Neuronal stem cell (in vitro differentiated cells): ENCODE measurements around the gene PTPRG.
"Not testable (repeated sequence)": the region's sequence is repeated elsewhere in the genome, so short reads cannot be mapped to it uniquely, and the experiment has no call there.

Source experiments
- DNase-seq: peaks from one replicate; pipeline ENCODE4 v3.0.0-alpha.2; 2013; ENCODE audit warnings: low spot score
- H2AFZ ChIP-seq: one replicate; pipeline ENCODE4 v1.6.1; 2013; ENCODE audit warnings: mild to moderate bottlenecking, low read length, inconsistent platforms
- H2AK5ac ChIP-seq: 2 replicates; pipeline ENCODE4 v1.6.1; 2013; ENCODE audit warnings: low read depth, mild to moderate bottlenecking, inconsistent platforms, low read length, moderate library complexity, mixed read lengths
- H2BK120ac ChIP-seq: 2 replicates; pipeline ENCODE4 v1.6.1; 2013; ENCODE audit warnings: low read depth, mild to moderate bottlenecking, inconsistent platforms, low read length, moderate library complexity, mixed read lengths
- H2BK12ac ChIP-seq: one replicate; pipeline ENCODE4 v1.6.1; 2013; ENCODE audit warnings: low read length, inconsistent platforms
- H2BK15ac ChIP-seq: 2 replicates; pipeline ENCODE4 v1.6.1; 2013; ENCODE audit warnings: mild to moderate bottlenecking, low read length, inconsistent platforms, mixed read lengths
- H2BK5ac ChIP-seq: one replicate; pipeline ENCODE4 v1.6.1; 2013; ENCODE audit warnings: inconsistent platforms, mild to moderate bottlenecking, low read length, moderate library complexity
- H3K14ac ChIP-seq: one replicate; pipeline ENCODE4 v1.6.1; 2013; ENCODE audit warnings: low read length, inconsistent platforms
- H3K18ac ChIP-seq: 2 replicates; pipeline ENCODE4 v1.6.1; 2013; ENCODE audit warnings: low read length, inconsistent platforms
- H3K23ac ChIP-seq: 2 replicates; pipeline ENCODE4 v1.6.1; 2013; ENCODE audit warnings: low read depth, mild to moderate bottlenecking, mixed read lengths, low read length, inconsistent platforms; ENCODE audit not compliant: poor library complexity
- H3K27ac ChIP-seq: replicated peaks from 3 replicates; pipeline ENCODE4 v1.5.1; 2013; ENCODE audit warnings: low read length, inconsistent platforms
- H3K27me3 ChIP-seq, 3 experiments: 2 replicates each; pipeline ENCODE4 v1.6.1; 2013; ENCODE audit warnings: low read length in 3 of 3, mild to moderate bottlenecking in 2 of 3, inconsistent platforms in 1 of 3, low read depth in 1 of 3, mixed read lengths in 1 of 3, moderate library complexity in 1 of 3; ENCODE audit not compliant: control insufficient read depth in 3 of 3, insufficient read depth in 3 of 3
- H3K36me3 ChIP-seq, 2 donors: replicated peaks in 1 of 2; 2 replicates each; pipeline ENCODE4 v1.6.1; 2013; ENCODE audit warnings: low read length in 2 of 2; ENCODE audit not compliant: control insufficient read depth in 2 of 2, insufficient read depth in 2 of 2
- H3K4ac ChIP-seq: 2 replicates; pipeline ENCODE4 v1.6.1; 2013; ENCODE audit warnings: inconsistent platforms, mild to moderate bottlenecking, low read length, moderate library complexity
- H3K4me1 ChIP-seq, 2 donors: 1 replicate in 1 of 2; 2 replicates in 1 of 2; pipeline ENCODE4 v1.6.1; 2013; ENCODE audit warnings: low read length in 2 of 2, low read depth in 1 of 2; ENCODE audit not compliant: control insufficient read depth in 2 of 2, insufficient read depth in 1 of 2
- H3K4me2 ChIP-seq: one replicate; pipeline ENCODE4 v1.6.1; 2013; ENCODE audit warnings: mild to moderate bottlenecking, low read length, inconsistent platforms; ENCODE audit not compliant: insufficient read depth, poor library complexity, severe bottlenecking
- H3K4me3 ChIP-seq, 2 donors: 2 replicates each; pipeline ENCODE4 v1.5.1; 2013; ENCODE audit warnings: low read length in 2 of 2, mild to moderate bottlenecking in 2 of 2, inconsistent platforms in 1 of 2, moderate library complexity in 1 of 2
- H3K79me1 ChIP-seq: one replicate; pipeline ENCODE4 v1.6.1; 2013; ENCODE audit warnings: low read depth, mild to moderate bottlenecking, inconsistent platforms, low read length, moderate library complexity
- H3K9ac ChIP-seq: one replicate; pipeline ENCODE4 v1.6.1; 2013; ENCODE audit warnings: mild to moderate bottlenecking, low read depth, low read length, inconsistent platforms; ENCODE audit not compliant: poor library complexity
- H3K9me3 ChIP-seq, 2 donors: replicated peaks in 1 of 2; 2 replicates each; pipeline versions ENCODE3 to v1.6.1; 2013; ENCODE audit warnings: low read length in 2 of 2, mild to moderate bottlenecking in 2 of 2, inconsistent platforms in 1 of 2, low read depth in 1 of 2, mixed read lengths in 1 of 2, moderate library complexity in 1 of 2; ENCODE audit not compliant: control insufficient read depth in 2 of 2, insufficient read depth in 1 of 2
- H4K8ac ChIP-seq: one replicate; pipeline ENCODE4 v1.6.1; 2013; ENCODE audit warnings: low read depth, mild to moderate bottlenecking, inconsistent platforms, low read length, moderate library complexity
- H4K91ac ChIP-seq: one replicate; pipeline ENCODE4 v1.6.1; 2013; ENCODE audit warnings: low read length, low read depth, mild to moderate bottlenecking, inconsistent platforms; ENCODE audit not compliant: poor library complexity
- WGBS, 2 donors: extraction: QIAGEN DNeasy Blood & Tissue Kit; methylation state at CpG; one replicate each; pipeline ENCODE4 v1.1.7; 2013; ENCODE audit warnings: missing lambda C conversion rate in 2 of 2, mixed read lengths in 1 of 2; ENCODE audit not compliant: insufficient read length in 2 of 2, insufficient replicate concordance in 1 of 2; ENCODE audit errors: extremely low coverage in 2 of 2; 5-methylcytosine and 5-hydroxymethylcytosine counted together

The PTPRG gene

DNA sequence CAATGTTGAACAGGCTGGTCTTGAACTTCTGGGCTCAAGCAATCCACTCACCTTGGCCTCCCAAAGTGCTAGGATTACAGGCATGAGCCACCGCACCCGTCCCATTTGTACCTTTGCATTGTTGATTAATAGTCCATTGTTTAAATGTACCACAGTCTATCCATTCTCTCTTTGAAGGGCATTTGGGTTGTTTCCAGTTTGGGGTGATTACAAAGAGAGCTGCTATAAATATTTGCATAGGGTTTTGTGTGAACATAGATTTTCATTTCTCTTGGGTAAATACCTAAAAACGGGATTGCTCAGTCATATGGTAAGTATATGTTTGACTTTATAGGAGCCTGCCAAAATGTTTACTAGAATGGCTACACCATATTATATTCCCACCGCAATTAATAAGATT, 13.7 kb upstream of the PTPRG start:
- H2BK12ac ChIP-seq = no peak overlapping the region
- no peak for DNase-seq
- no CpG with 5 or more reads among the region's 4 CpGs for WGBS, 2 donors
- H3K23ac ChIP-seq = no peak overlapping the region
- H4K91ac ChIP-seq = no peak overlapping the region
- H4K8ac ChIP-seq = no peak overlapping the region
- no peaks in the 10 kb centered on the region for H3K4me1 ChIP-seq
- peaks cover 0 to 3% of the 10 kb centered on the region in 2 donors for H3K9me3 ChIP-seq
- no peak overlapping the region for H3K14ac ChIP-seq
- no peak overlapping the region for H2AFZ ChIP-seq
- H2BK15ac ChIP-seq = no peak overlapping the region
- H3K36me3 ChIP-seq = no peaks in the 10 kb centered on the region
- H3K79me1 ChIP-seq = no peaks in the 10 kb centered on the region
- no peak overlapping the region for H3K9ac ChIP-seq
- no peak overlapping the region for H3K4ac ChIP-seq
- no peak overlapping the region for H2AK5ac ChIP-seq
- H3K4me3 ChIP-seq = no peak overlapping the region
- H3K27me3 ChIP-seq = peaks cover 0 to 55% (median 0%) of the 10 kb centered on the region in 3 experiments
- H2BK120ac ChIP-seq = no peak overlapping the region
- H3K18ac ChIP-seq = no peak overlapping the region
- H2BK5ac ChIP-seq = no peak overlapping the region
- H3K4me2 ChIP-seq = no peak overlapping the region
- H3K27ac ChIP-seq = no peak overlapping the region

DNA sequence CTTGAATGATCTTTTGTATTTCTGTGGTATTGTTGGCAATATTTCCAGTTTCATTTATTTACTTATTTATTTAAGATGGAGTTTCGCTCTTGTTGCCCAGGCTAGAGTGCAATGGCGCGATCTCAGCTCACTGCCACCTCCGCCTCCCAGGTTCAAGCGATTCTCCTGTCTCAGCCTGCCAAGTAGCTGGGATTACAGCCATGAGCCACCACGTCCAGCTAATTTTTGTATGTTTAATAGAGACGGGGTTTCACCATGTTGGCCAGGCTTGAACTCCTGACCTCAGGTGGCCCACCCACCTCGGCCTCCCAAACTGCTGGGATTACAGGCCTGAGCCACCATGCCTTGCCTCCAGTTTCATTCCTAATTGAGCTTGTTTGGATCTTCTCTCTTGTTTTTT, 8.7 kb upstream of the PTPRG start:
- not testable (repeated sequence) for H2AFZ ChIP-seq, H3K79me1 ChIP-seq, H2BK15ac ChIP-seq, H2BK12ac ChIP-seq, H3K23ac ChIP-seq, H3K27ac ChIP-seq, H3K9me3 ChIP-seq, H3K36me3 ChIP-seq, H3K4me3 ChIP-seq, H2BK120ac ChIP-seq, H4K8ac ChIP-seq, H3K9ac ChIP-seq, H3K4me2 ChIP-seq, H3K4ac ChIP-seq, H3K4me1 ChIP-seq, H2BK5ac ChIP-seq, H3K14ac ChIP-seq, H4K91ac ChIP-seq, H3K18ac ChIP-seq, H2AK5ac ChIP-seq, DNase-seq
- no CpG with 5 or more reads among the region's 8 CpGs for WGBS, 2 donors
- H3K27me3 ChIP-seq = peaks cover 0 to 31% (median 0%) of the 10 kb centered on the region in 3 experiments

DNA sequence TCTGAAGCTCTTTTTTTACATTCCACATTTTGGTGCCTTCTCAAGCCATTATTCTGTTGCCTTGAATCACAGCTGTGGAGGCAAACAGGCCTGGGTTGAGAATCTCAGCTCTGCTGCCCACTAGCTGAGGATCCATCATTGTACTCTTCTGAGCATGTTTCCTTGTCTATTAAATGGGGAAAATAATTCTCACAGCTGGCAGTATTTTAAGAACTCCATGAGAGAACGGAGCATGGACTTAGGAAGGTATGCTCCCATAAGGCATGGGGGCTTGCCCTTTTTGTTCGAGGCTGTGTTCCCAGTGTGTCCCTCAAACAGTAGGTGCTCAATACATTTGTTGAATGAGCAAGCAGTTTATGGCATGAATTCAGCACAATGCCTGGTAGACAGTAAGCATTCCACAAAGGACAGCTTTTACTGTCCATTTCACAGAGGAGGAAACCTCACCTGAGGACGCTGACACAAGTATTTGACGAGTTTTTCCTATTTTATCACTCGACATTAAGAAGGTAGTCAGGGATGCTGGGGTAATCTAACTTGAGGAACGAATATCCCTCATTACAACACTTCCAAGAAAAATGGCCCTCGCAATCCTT, 2.1 kb upstream of the PTPRG start:
- no peak overlapping the region for H3K27ac ChIP-seq
- no CpG with 5 or more reads among the region's 7 CpGs for WGBS, 2 donors
- H4K8ac ChIP-seq = no peak overlapping the region

DNA sequence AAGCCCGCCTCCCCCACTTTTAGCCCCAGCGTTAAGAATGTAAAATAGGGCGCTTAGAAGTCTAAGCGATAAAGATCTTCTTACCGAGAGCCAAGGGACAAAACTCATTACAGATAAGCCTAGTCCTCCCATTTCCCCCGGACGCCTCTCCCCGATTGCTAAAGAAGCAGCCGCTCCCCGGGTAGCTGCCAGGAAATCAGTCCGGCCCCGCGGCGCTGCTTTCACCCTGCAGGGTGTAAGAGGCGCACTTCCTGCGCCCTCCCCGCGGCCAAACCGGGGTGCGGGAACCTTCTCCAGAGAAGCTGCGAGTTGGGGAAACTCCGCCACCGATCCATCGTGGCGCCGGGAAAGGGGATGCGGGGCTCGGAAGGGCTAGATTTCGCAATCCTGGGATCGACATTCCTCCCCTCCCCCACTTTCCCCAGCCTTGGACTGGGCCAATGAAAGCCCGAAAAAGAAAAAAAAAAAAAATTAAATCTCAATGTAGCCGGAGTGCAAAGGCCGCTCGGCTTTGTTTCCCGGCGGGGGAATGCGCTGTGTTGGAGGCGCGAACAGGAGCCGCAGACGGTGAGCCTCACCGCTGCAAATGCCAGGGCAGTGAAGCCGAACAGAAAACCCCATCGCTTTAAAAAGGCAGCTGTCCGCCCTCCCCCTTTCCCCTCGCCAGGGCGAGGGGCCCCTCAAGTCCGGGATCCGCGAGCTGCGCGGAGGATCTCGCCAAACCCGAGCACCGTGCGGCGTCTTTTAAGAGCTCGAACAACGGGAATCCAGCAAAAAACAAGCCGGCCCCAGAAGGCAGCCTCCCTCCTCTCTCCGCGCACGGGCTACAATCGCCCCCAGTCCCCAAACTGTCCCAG, 626 bp upstream of the PTPRG start:
- peak overlapping the region; percentile 73 to 79 for H3K4me3 ChIP-seq
- H3K79me1 ChIP-seq = no peaks in the 10 kb centered on the region
- H3K18ac ChIP-seq = peak overlapping the region; percentile 92
- no peak overlapping the region for H2BK120ac ChIP-seq
- H2BK5ac ChIP-seq = peak overlapping the region; percentile 95
- peak overlapping the region; percentile 99 for H3K27ac ChIP-seq
- no peak overlapping the region for H4K91ac ChIP-seq
- DNase-seq = peak; percentile 88
- peaks cover 0 to 31% (median 0%) of the 10 kb centered on the region in 3 experiments for H3K27me3 ChIP-seq
- H3K36me3 ChIP-seq = no peaks in the 10 kb centered on the region
- H3K9me3 ChIP-seq = peaks cover 3 to 12% of the 10 kb centered on the region in 2 donors
- no peak overlapping the region for H4K8ac ChIP-seq
- H2AFZ ChIP-seq = peak overlapping the region; percentile 99
- no peak overlapping the region for H2BK15ac ChIP-seq
- no peak overlapping the region for H3K4ac ChIP-seq
- peak overlapping the region; percentile 39 for H3K14ac ChIP-seq
- no peak overlapping the region for H2BK12ac ChIP-seq
- peak overlapping the region; percentile 48 for H3K23ac ChIP-seq
- peak overlapping the region; percentile 77 for H3K9ac ChIP-seq
- peak overlapping the region; percentile 12 for H2AK5ac ChIP-seq
- peak overlapping the region; percentile 74 for H3K4me2 ChIP-seq
- H3K4me1 ChIP-seq = peaks cover 5 to 8% of the 10 kb centered on the region in 2 donors
- no CpG with 5 or more reads among the region's 64 CpGs for WGBS, 2 donors

More for the DNA sequence above, 2.1 kb upstream of the PTPRG start:
- Histone ChIP-seq H3K9me3 (peaks cover 3 to 12% of the 10 kb centered on the region in 2 donors), H3K4me3 (no peak overlapping the region), H2BK120ac (no peak overlapping the region), H3K4me2 (no peak overlapping the region), H3K36me3 (no peaks in the 10 kb centered on the region), H2BK15ac (no peak overlapping the region), H3K14ac (no peak overlapping the region), H3K79me1 (no peaks in the 10 kb centered on the region), H3K23ac (no peak overlapping the region), H3K4me1 (peaks cover 3 to 4% of the 10 kb centered on the region in 2 donors), H2BK12ac (no peak overlapping the region), H4K91ac (no peak overlapping the region), H2AFZ (no peak overlapping the region), H3K9ac (no peak overlapping the region), H2AK5ac (no peak overlapping the region), H3K27me3 (peaks cover 0 to 31% (median 0%) of the 10 kb centered on the region in 3 experiments), H3K18ac (no peak overlapping the region), H3K4ac (no peak overlapping the region), H2BK5ac (no peak overlapping the region)
- DNase-seq = no peak
